Stimulated activated CD8-positive, alpha-beta memory T cell treated with anti-CD3 and anti-CD28 coated beads, Interleukin-7, amount 100 ng/mL, for 48 hours (primary cell): Measurements from ENCODE around the gene SLC43A1.
"Not testable (repeated sequence)": the region's sequence is repeated elsewhere in the genome, so short reads cannot be mapped to it uniquely, and the experiment has no call there.

Source experiments
- DNase-seq, 2 donors: peaks; one replicate each; pipeline ENCODE4 v3.0.0-alpha.2; 2020; ENCODE audit warnings: low read depth in 1 of 2; ENCODE audit errors: extremely low read depth in 1 of 2

Gene SLC43A1

DNA sequence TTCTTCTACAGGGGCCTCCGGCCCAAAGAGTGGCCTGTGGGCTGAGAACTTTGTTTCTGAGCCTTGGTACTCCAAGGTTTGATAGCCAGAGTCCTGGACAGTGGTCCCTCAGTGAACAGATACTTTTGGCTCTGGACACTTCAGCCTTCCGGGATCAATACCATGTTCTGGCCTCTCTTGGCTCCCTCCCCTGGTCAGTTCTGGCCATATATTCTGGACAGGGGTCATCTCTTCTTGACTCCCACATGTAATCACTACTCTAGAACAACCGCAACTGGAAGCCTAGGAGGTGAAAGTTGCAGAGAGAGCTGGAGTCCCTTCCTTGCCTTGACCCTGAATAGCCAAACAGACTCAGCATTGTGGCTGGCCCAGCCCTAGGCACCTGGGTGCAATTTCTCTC, 52.9 kb downstream of the SLC43A1 start:
- DNase-seq, result no peak

GRCh38 chr11:57461841-57462489, 53.5 kb downstream of the SLC43A1 start:
- no peak for DNase-seq

- DNase-seq, result no peak
These were observed 54.4 kb downstream of the SLC43A1 start for GRCh38 chr11:57460758-57461749.

- DNase-seq, result no peak
These were observed 55.3 kb downstream of the SLC43A1 start, which contains the start of gene RTN4RL2 for GRCh38 chr11:57460022-57460757. Gene RTN4RL2 (plus strand): TSS chr11:57460528. CDS start chr11:57460866, 338 bp downstream.

DNA sequence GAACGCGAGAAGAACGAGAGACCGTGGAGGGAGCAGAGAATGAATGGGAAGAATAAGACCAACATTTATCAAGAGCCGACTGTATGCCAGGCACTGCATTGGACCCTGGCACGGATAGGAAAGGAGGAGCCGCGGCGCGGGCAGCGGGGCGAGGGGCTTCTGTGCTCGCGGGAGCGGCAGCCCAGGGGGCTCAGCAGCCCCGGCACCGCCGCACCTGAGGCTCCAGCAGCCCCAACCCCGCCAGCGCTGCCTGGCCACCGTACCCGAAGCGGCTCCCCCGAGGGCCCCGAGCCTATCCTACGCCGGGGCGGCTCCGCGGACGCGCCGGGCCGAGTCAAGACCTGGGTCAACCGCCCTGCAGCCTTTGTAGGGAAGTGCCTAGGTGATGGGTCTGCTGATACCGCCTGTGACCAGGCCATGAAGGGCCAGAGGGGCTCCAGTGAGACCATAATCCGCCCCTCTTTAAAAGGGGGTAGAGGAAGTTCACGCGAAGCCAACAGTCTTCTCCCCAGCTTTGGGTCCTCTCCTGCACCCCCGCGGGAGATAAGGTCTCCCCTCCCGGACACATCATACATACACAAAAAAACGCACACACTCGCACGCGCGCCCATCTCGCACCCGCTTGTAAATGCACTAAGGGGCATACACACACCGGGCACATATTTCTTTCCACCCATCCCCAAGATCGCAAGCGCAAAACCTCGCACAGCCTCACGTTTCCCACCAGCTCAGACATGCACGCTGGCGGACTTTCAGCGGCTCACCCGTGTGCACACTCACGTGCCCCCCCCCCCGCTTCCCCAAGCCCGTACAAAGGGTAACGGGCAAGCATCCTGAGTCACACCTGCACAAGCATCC, 56.1 kb downstream of the SLC43A1 start:
- no peak for DNase-seq

DNA sequence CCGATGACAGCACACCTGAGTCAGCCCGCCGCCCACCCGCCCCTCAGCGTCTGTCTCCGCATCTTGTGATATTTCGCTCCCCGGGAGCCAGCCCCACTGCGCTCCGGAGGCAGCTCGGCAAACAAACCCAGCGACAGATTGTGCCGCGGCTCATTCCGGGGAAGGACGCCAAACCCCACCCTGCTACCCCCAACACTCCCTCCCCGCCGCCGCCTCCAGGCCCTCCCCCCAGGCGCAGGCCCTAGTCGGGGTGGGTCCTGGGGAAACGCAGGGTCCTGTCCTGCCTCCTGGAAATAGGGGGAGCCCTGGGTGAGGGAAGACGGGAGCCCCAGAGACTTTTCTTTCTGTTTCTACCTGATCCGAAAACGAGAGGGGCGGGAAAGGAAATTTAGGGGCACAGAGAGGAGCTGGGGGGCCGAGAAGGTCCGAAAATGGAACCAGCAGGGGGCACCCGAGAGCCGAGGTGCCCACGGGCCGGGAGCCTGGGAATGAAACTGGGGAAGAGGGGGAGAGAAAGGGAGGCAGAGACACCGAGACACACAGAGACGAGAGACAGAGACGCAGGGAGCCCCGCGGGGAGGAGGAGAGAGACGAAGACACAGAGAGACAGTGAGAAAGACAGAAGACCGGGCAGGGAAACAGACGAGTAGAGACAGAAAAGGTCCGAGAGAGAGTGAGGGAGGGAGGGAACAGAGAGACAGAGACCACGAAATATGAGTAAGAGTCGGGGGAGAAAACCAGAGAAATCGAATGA, 56.9 kb downstream of the SLC43A1 start:
- DNase-seq, result no peak

DNA sequence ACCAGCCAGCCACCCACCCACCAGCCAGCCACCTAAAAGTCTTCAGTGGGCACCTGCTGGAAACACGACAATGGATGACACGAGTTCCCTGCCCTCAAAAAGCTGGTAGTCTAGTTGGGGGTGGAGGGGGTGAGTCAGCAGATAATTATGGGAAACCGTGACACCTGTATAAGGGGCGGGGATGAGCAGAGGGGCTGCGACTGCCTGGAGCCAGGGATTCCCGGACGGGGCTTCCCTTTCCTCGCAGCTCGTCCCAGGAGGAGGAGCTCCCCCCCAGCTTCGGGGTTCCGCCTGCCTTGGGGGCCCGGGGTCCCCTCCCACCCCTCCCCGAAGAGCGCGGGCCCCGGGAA, 57.5 kb downstream of the SLC43A1 start:
- DNase-seq, result no peak

GRCh38 chr11:57457643-57458023, 57.9 kb downstream of the SLC43A1 start:
- no peak for DNase-seq

- peak in 1 of 2 donors; percentile 31 for DNase-seq
These were observed 58.4 kb downstream of the SLC43A1 start for GRCh38 chr11:57456960-57457642.

DNA sequence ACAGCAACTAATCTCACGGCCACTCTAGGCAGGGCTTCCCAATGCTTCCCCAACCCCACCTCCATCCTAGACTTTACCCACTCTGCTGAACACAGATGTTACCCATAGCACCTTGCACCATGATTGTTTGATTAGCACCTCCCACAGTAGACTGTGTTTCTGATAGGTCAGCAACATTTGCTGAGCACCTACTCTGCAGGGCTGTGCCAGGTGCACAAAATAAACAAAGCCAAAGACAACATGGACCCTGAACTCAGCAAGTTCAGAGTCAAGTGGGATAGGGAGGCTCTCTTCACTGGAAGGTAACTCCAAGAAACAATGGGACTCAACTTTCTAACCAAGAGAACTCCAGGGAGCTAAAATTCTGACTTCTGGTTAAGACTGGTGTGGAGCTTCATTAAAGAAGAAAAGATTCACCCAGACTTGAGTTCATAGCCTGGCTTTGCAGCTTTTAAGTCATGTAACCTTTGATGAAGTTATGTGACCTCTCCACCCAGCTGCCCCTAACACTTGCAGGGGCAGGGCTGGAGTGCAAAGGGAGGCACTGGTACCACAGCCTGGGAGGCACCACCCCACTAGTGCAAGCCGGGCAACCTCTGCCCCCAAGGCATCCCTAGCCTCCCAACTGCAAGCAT, 61.8 kb downstream of the SLC43A1 start:
- no peak for DNase-seq

- DNase-seq, result no peak
These were observed 69.4 kb downstream of the SLC43A1 start for GRCh38 chr11:57446055-57446454.

GRCh38 chr11:57445122-57445394, 70.4 kb downstream of the SLC43A1 start:
- DNase-seq, result not testable (repeated sequence)

GRCh38 chr11:57444362-57445121, 71.0 kb downstream of the SLC43A1 start:
- no peak for DNase-seq

- DNase-seq, result no peak
These were observed 74.6 kb downstream of the SLC43A1 start for GRCh38 chr11:57440744-57441414.

DNA sequence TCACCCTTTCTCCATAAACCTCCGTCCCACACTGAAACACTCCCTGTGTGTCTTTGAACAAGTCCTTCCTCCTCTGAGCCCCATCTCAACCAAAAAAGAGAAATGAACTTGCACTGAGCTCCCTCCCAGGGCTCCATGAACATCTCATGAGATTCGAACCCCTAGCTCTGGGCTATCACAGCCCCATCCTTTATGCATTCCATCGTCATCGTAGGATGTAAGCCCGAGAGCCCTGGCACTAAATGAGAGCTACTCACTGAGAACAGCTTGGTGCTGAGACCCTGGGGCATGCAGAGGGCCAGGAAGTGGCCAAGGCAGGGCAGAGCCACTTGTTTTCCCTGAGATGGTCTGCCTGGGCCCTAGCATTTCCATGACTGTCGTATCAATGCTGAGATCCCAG, 75.7 kb downstream of the SLC43A1 start:
- no peak for DNase-seq

DNA sequence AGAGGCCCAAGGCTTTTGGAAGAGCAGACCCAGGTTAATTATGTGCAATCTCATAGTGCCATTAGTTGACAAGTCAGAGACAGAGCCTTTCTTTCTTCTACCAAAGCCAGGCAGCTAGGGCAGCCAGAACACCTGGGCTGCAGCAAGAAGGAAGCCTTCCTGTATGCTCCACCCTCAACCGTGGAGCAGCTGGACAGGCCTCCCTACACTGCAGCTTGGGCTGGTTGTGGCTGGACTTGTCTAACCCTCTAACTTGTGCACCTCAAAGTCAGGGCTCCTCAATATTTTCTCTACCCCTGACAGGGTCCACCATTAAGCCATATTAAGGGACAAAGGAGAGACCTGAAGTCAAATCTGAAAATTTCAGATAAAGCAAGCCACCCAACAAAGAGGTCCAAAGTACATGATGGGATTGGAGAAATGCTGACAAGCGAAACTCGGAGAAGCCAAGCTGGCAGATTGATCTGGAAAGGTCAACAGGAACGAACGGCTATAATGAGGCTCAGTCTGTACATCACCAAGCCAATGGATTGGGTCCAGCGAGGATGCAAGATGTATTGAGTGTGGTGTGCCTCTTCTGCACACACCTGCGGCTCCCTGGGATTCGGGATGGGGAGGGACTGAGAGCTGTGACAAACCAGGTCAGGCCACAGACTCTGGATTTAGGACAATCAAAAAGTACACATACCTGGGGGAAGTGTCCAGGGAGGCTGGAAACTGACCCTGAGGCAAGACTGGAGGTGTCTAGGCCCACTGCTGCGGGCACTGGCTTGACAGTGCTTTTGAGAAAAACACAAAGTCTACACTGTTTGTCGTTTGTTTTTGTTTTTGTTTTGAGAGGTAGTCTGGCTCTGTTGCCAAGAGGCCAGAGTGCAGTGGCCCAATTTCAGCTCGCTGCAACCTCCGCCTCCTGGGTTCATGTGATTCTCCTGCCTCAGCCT, 76.9 kb downstream of the SLC43A1 start:
- DNase-seq, result no peak

DNA sequence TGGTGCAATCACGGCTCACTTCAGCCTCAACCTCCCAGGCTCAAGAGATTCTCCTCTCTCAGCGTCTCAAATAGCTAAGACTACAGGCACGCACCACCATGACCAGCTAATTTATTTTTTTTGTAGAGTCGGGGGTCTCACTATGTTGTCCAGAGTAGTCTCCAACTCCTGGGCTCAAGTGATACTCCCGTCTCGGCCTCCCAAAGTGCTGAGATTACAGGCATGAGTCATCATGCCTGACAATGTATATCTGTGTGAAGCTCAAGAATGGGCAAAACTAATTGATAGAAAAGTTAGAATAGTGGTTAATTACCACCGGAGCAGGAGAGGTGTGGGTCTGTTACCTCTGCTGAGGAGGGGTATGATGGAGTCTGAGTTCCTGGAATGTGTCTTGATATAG, 79.5 kb downstream of the SLC43A1 start:
- DNase-seq, result no peak
